GM21786 (cell line): ENCODE data around the gene TRIM49.
"Not testable (repeated sequence)": the region's sequence is repeated elsewhere in the genome, so short reads cannot be mapped to it uniquely, and the experiment has no call there.

Source experiments
- ATAC-seq: cut with Tn5 transposase; IDR thresholded peaks from one replicate; pipeline ENCODE4 v1.9.1; 2021; ENCODE audit not compliant: unreplicated experiment

TRIM49 gene, protein sequence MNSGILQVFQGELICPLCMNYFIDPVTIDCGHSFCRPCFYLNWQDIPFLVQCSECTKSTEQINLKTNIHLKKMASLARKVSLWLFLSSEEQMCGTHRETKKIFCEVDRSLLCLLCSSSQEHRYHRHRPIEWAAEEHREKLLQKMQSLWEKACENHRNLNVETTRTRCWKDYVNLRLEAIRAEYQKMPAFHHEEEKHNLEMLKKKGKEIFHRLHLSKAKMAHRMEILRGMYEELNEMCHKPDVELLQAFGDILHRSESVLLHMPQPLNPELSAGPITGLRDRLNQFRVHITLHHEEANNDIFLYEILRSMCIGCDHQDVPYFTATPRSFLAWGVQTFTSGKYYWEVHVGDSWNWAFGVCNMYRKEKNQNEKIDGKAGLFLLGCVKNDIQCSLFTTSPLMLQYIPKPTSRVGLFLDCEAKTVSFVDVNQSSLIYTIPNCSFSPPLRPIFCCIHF

DNA sequence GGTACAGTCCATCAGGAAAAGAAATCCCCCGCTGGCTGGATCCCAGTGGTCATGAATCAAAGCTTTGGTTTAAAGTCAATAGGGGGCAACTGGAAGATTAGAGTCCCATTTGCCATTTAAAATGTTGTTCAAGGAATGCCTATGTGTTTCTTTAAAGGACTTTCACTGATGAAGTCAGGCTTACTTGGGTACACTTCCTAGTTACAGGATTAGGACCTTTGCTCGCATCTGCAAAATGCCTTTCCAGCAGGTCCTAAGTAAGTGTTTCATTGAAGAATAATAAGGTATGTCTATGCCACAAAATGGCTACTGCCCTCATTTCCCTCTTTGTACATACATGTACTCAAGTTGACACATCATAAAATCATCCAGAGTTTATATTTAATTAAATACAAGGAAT, at the start of gene TRIM49:
Gene TRIM49, minus strand, starts transcription at position 101 of the 400 bp plus-strand sequence. CDS start 4,106 bp downstream, outside the sequence.
- ATAC-seq: not testable (repeated sequence)

DNA sequence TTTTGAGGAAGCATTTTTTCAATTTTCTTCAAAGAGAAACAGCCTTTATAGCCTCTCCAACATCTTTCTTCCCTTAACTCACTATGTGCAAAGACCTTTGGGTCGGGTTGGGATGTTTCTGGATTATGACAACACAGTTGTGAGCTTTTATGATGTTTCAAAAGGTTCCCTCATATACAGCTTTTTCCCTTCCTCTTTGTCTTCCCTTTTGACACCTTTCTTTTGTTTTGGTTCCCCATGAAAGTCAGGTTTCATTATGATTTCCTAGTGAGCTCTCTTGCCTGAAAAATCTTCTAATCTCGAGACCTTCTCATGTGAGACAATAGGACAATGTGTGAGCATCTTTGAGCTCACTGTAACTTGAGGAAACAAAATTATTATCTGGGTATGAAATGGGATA, 18.3 kb upstream of the TRIM49 start:
- ATAC-seq: not testable (repeated sequence)

DNA sequence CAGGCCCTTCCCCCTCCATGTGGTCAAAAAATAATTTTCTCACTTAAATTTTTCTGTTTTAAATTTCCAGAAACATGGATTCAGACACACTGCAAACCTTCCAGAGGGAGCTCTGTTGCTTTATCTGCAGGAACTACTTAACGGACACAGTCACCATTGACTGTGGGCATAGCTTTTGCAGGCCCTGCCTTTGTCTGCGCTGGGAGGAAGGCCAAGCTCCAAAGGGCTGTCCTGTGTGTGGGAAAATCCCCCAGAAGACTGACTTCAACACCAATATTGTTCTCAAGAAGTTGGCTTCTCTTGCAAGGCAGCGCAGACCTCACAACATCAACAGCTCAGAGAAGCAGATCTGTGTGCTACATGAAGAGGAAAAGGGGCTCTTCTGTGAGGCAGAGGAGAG, 11.6 kb upstream of the TRIM49 start:
- not testable (repeated sequence) for ATAC-seq

GRCh38 chr11:89813535-89813934, 5.2 kb upstream of the TRIM49 start:
- ATAC-seq: not testable (repeated sequence)

GRCh38 chr11:89787506-89788063, 20.8 kb downstream of the TRIM49 start:
- not testable (repeated sequence) for ATAC-seq

- ATAC-seq: not testable (repeated sequence)
Observed at GRCh38 chr11:89785726-89786125, 22.6 kb downstream of the TRIM49 start.

GRCh38 chr11:89750822-89751221, 57.6 kb downstream of the TRIM49 start:
- ATAC-seq: not testable (repeated sequence)
